GM12892 (cell line): Measurements from ENCODE around the gene SYT14.

ENCODE experiments used
- POLR2A ChIP-seq: IDR thresholded peaks from 2 replicates; pipeline ENCODE4 v1.6.1; 2011; ENCODE audit warnings: low read depth, low read length, control low read depth
- POLR2AphosphoS5 ChIP-seq: IDR thresholded peaks from 2 replicates; pipeline ENCODE4 v1.6.1; 2011; ENCODE audit warnings: low read depth, low read length, control low read depth
- TAF1 ChIP-seq: IDR thresholded peaks from 2 replicates; pipeline ENCODE4 v1.6.1; 2011; ENCODE audit warnings: low read depth, mild to moderate bottlenecking, control low read depth, low read length, borderline replicate concordance

DNA sequence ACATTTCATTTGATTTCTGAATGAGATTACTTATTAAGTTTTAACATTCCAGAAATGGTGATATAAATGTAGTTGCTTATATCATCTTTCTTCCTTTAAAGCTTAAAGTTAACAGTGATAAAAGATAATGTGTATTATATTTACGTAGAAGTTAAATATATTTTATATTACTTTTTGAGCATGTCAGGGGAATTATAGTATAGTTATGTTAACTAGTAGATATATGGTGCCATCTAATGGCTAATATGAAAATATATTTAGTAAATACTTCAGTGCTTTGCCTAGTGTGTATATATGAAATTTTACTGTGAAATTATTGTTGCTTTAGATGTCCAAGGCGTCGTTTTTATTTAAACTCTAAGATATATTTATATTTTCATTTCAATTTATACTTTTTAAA, 51.5 kb downstream of the SYT14 start:
- TF ChIP-seq POLR2A, result no peak
- no peak for TF ChIP-seq TAF1
- TF ChIP-seq POLR2AphosphoS5, result no peak
